HepG2 (cell line): ENCODE results near the gene ARID5B.

Experiments
- ZBTB7B ChIP-seq: sonication (generic); formaldehyde crosslinking; IDR thresholded peaks from 2 replicates; pipeline ENCODE4 v1.4.0; 2020; ENCODE audit warnings: missing genetic modification reagents
- TF ChIP-seq, protein P1 (sequence below): sonication (generic); formaldehyde crosslinking; IDR thresholded peaks from 2 replicates; pipeline ENCODE4 v1.5.1; 2020; ENCODE audit warnings: mild to moderate bottlenecking, missing genetic modification reagents, borderline replicate concordance

DNA sequence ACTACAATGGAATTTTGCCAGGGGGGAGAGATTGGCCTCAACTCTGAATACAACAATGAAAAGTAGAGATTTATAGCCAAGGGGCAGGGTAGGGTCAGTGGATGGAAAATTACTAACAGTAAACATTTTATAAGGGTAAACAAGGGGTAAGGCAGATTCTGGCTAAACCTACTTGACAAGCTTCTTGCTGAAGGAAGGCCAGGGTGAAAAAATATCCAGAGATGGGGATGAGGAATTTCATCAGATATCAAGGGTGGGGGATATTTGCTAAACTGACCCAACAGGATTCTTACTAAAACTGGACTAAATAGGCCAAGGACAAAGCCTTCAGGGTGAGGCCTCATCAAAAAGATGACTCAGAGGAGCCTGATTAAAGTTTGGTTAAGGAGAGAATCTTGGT, 210.8 kb downstream of the ARID5B start:
- no peak for TF ChIP-seq ZBTB7B (CRISPR knock-in tag)
- TF ChIP-seq, protein P1, sequence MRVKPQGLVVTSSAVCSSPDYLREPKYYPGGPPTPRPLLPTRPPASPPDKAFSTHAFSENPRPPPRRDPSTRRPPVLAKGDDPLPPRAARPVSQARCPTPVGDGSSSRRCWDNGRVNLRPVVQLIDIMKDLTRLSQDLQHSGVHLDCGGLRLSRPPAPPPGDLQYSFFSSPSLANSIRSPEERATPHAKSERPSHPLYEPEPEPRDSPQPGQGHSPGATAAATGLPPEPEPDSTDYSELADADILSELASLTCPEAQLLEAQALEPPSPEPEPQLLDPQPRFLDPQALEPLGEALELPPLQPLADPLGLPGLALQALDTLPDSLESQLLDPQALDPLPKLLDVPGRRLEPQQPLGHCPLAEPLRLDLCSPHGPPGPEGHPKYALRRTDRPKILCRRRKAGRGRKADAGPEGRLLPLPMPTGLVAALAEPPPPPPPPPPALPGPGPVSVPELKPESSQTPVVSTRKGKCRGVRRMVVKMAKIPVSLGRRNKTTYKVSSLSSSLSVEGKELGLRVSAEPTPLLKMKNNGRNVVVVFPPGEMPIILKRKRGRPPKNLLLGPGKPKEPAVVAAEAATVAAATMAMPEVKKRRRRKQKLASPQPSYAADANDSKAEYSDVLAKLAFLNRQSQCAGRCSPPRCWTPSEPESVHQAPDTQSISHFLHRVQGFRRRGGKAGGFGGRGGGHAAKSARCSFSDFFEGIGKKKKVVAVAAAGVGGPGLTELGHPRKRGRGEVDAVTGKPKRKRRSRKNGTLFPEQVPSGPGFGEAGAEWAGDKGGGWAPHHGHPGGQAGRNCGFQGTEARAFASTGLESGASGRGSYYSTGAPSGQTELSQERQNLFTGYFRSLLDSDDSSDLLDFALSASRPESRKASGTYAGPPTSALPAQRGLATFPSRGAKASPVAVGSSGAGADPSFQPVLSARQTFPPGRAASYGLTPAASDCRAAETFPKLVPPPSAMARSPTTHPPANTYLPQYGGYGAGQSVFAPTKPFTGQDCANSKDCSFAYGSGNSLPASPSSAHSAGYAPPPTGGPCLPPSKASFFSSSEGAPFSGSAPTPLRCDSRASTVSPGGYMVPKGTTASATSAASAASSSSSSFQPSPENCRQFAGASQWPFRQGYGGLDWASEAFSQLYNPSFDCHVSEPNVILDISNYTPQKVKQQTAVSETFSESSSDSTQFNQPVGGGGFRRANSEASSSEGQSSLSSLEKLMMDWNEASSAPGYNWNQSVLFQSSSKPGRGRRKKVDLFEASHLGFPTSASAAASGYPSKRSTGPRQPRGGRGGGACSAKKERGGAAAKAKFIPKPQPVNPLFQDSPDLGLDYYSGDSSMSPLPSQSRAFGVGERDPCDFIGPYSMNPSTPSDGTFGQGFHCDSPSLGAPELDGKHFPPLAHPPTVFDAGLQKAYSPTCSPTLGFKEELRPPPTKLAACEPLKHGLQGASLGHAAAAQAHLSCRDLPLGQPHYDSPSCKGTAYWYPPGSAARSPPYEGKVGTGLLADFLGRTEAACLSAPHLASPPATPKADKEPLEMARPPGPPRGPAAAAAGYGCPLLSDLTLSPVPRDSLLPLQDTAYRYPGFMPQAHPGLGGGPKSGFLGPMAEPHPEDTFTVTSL (CRISPR knock-in tag), result no peak
